GM15510 (cell line): ENCODE results near the gene SIPA1.
A peak's percentile ranks its signal among the peaks of the same experiment; 100 is the strongest.

ENCODE experiments used
- POLR2A ChIP-seq: IDR thresholded peaks from 3 replicates; pipeline ENCODE4 v1.6.1; 2011; ENCODE audit warnings: borderline replicate concordance; ENCODE audit not compliant: insufficient read length; ENCODE audit errors: extremely low read depth

SIPA1 gene

DNA sequence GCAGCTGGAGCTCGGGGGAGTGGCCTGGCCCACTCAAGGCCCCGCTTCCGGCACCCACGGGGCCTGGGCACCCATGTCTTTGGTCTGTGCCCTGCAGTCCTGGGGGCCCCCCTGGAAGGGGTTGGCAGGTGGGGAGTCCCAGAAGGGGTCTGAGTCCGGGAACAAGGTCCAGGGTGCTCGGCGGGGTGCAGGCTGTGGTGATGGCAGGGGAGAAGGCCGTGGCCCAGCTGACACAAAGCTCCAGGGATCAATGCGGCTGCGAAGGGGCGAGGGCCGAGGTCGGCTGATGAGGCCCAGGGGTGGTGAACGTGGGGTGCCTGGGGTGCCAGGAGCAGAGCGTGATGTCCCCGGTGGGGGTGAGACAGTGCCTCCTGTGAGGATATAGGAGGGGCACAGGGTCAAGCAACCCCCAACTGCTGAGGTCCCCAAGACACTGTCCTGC lies 39.6 kb upstream of the SIPA1 start:
- no peak for TF ChIP-seq POLR2A

- peak; percentile 5 for TF ChIP-seq POLR2A
Observed at GRCh38 chr11:65599216-65599954, 38.5 kb upstream of the SIPA1 start.

- no peak for TF ChIP-seq POLR2A
Observed at GRCh38 chr11:65599955-65600246, 38.0 kb upstream of the SIPA1 start.

GRCh38 chr11:65604258-65604657 lies 33.6 kb upstream of the SIPA1 start:
- no peak for TF ChIP-seq POLR2A

GRCh38 chr11:65606876-65607613 lies 30.9 kb upstream of the SIPA1 start:
- no peak for TF ChIP-seq POLR2A

GRCh38 chr11:65607614-65608426 lies 30.1 kb upstream of the SIPA1 start:
- TF ChIP-seq POLR2A = no peak

GRCh38 chr11:65609229-65609628 lies 28.7 kb upstream of the SIPA1 start:
- TF ChIP-seq POLR2A = no peak

DNA sequence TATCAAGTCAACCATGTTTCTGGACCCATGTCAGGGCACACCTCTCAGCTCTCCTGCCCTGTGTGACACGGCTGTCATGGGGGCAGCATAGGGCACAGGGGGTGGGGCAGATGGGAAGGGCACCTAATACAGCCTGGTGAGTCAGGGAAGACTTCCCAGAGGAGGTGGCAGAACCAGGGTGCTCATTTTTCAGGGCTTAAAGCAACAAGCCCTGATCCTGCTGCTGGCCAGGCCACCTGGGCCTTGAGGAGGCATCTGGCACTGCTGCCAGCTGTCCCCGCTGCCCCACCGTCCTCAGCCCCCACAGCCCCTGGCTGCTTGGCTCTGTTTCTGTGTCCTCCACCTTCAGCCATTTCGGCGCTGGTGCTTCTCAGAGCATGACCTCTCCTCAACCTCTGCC lies 28.2 kb upstream of the SIPA1 start:
- TF ChIP-seq POLR2A = no peak

GRCh38 chr11:65610404-65610803 lies 27.5 kb upstream of the SIPA1 start:
- no peak for TF ChIP-seq POLR2A

GRCh38 chr11:65611028-65611757 lies 26.7 kb upstream of the SIPA1 start:
- no peak for TF ChIP-seq POLR2A

GRCh38 chr11:65611758-65612603 lies 25.9 kb upstream of the SIPA1 start:
- no peak for TF ChIP-seq POLR2A

DNA sequence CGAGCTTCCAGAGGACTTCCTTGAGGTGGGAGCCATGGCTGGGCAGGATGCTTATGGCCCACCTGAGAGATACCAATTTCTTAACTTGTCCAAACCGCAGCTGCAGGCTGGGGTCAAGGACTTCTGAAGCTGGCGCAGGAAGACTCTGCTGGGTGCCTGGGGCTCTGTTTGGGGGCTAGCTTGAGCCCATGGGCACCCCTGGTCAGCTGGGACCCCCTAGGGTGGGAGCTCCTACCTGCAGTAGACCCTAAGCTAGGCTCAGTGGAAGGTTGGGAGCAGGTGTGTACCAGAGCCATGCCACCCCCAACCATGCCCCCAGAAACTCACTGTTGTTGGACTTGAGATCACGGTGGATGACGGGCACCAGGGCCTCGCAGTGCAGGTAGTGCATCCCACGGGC lies 25.2 kb upstream of the SIPA1 start:
- no peak for TF ChIP-seq POLR2A

GRCh38 chr11:65613091-65613928 lies 24.6 kb upstream of the SIPA1 start:
- TF ChIP-seq POLR2A = no peak

DNA sequence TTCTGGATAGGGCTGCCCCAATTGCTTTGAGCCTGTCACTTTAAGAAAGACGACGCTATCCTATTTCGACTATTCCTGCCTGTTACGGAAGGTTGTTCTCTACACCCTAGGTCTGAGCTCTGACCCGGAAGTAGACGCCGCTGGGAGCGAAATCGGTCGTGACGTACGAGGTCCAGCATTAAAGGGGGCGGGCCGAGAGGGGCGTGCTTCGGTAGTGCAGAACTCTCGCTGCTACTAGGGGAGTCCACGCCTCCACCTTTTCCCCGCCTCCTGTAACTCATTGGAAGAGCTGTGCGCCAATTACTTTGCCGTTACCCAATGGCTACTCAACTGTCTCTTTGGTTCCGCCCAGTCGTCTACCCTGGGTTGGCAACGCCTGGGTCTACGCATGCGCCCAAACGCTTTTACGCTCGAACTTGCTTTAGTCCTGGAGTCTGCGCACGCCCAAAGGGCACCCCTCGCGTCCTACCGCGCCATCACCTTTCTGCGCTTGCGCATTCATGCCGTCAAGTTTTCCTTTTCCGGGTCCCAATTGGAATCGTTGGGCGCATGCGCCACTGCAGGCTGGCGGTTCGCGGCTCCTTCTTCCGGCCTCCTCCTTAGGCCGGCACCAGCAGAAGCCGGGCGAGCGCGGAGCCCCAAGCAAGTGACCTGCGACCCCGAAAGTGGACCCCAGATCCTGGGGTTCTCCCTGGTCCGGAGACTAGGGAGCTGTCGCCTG lies 22.5 kb upstream of the SIPA1 start, which contains the start of gene PCNX3:
PCNX3 (plus strand) TSS at position 548 of the 721 bp plus-strand sequence. CDS start 536 bp downstream, outside the sequence.
- peak; percentile 61 for TF ChIP-seq POLR2A
